H9 (cell line): ENCODE measurements around the gene LINC00305. TPM values are rescaled to one million over a fixed set of nuclear protein-coding genes. Genes with fewer than 3 reads are reported as not detected.
A peak's percentile ranks its signal among the peaks of the same experiment; 100 is the strongest.

Experiments used
- DNase-seq: peaks from one replicate; pipeline ENCODE4 v3.0.0-alpha.2; 2017
- H2AFZ ChIP-seq: one replicate; pipeline ENCODE4 v1.6.1; 2013; ENCODE audit warnings: mild to moderate bottlenecking, low read length, control low read depth, moderate library complexity
- H2AK5ac ChIP-seq: 2 replicates; pipeline ENCODE4 v1.6.1; 2013; ENCODE audit warnings: low read length, control low read depth, mixed read lengths; ENCODE audit not compliant: insufficient read length
- H2BK120ac ChIP-seq: one replicate; pipeline ENCODE4 v1.6.1; 2013; ENCODE audit warnings: low read depth, mild to moderate bottlenecking, low read length, control low read depth, inconsistent platforms; ENCODE audit not compliant: poor library complexity, severe bottlenecking
- H2BK12ac ChIP-seq: 2 replicates; pipeline ENCODE4 v1.6.1; 2013; ENCODE audit warnings: low read length, control low read depth, mixed read lengths, low read depth; ENCODE audit not compliant: insufficient read length
- H2BK15ac ChIP-seq: 2 replicates; pipeline ENCODE4 v1.6.1; 2013; ENCODE audit warnings: low read depth, low read length, control low read depth
- H2BK20ac ChIP-seq: one replicate; pipeline ENCODE4 v1.6.1; 2013; ENCODE audit warnings: low read depth, mild to moderate bottlenecking, low read length, control low read depth, inconsistent platforms; ENCODE audit not compliant: poor library complexity, severe bottlenecking
- H2BK5ac ChIP-seq: 2 replicates; pipeline ENCODE4 v1.6.1; 2013; ENCODE audit warnings: low read length, control low read depth, mixed read lengths; ENCODE audit not compliant: insufficient read length
- H3K14ac ChIP-seq: 2 replicates; pipeline ENCODE4 v1.6.1; 2013; ENCODE audit warnings: low read length, control low read depth; ENCODE audit not compliant: insufficient read depth
- H3K18ac ChIP-seq: 2 replicates; pipeline ENCODE4 v1.6.1; 2013; ENCODE audit warnings: low read depth, mild to moderate bottlenecking, mixed read lengths, low read length, control low read depth; ENCODE audit not compliant: insufficient read length
- H3K23ac ChIP-seq: 2 replicates; pipeline ENCODE4 v1.6.1; 2013; ENCODE audit warnings: low read length, control low read depth, mixed read lengths, low read depth; ENCODE audit not compliant: insufficient read length
- H3K23me2 ChIP-seq: 2 replicates; pipeline ENCODE4 v1.6.1; 2013; ENCODE audit warnings: low read depth, mild to moderate bottlenecking, mixed read lengths, low read length, control low read depth; ENCODE audit not compliant: insufficient read length, poor library complexity, severe bottlenecking
- H3K27ac ChIP-seq: 2 replicates; pipeline ENCODE4 v1.5.1; 2013; ENCODE audit warnings: low read length, control low read depth, mixed read lengths, low read depth; ENCODE audit not compliant: insufficient read length
- H3K27me3 ChIP-seq: 2 replicates; pipeline ENCODE4 v1.6.1; 2013; ENCODE audit warnings: low read length, control low read depth, inconsistent platforms; ENCODE audit not compliant: insufficient read depth
- H3K4ac ChIP-seq: 2 replicates; pipeline ENCODE4 v1.6.1; 2013; ENCODE audit warnings: low read depth, mild to moderate bottlenecking, control low read depth, inconsistent platforms, low read length, moderate library complexity
- H3K4me1 ChIP-seq: 2 replicates; pipeline ENCODE4 v1.6.1; 2013; ENCODE audit warnings: low read length, control low read depth, inconsistent platforms; ENCODE audit not compliant: insufficient read depth
- H3K4me2 ChIP-seq: 2 replicates; pipeline ENCODE4 v1.6.1; 2013; ENCODE audit warnings: low read length, control low read depth, mixed read lengths; ENCODE audit not compliant: insufficient read length, insufficient read depth
- H3K56ac ChIP-seq: 2 replicates; pipeline ENCODE4 v1.6.1; 2013; ENCODE audit warnings: low read depth, mild to moderate bottlenecking, mixed read lengths, low read length, control low read depth; ENCODE audit not compliant: insufficient read length
- H3K79me1 ChIP-seq: 2 replicates; pipeline ENCODE4 v1.6.1; 2013; ENCODE audit warnings: low read depth, mild to moderate bottlenecking, moderate library complexity, low read length, control low read depth, inconsistent platforms; ENCODE audit not compliant: insufficient read depth, poor library complexity, severe bottlenecking
- H3K79me2 ChIP-seq: 2 replicates; pipeline ENCODE4 v1.6.1; 2013; ENCODE audit warnings: low read length, control low read depth, inconsistent platforms; ENCODE audit not compliant: insufficient read depth
- H3K9ac ChIP-seq: 2 replicates; pipeline ENCODE4 v1.6.1; 2013; ENCODE audit warnings: low read length, control low read depth, mixed read lengths; ENCODE audit not compliant: insufficient read length; ENCODE audit errors: extremely low read depth
- H3K9me3 ChIP-seq: one replicate; pipeline ENCODE4 v1.6.1; 2013; ENCODE audit warnings: low read depth, low read length, inconsistent platforms; ENCODE audit not compliant: control insufficient read depth
- H3T11ph ChIP-seq: one replicate; pipeline ENCODE4 v1.6.1; 2013; ENCODE audit warnings: mild to moderate bottlenecking, low read length, control low read depth, inconsistent platforms
- H4K20me1 ChIP-seq: one replicate; pipeline ENCODE4 v1.6.1; 2013; ENCODE audit not compliant: control insufficient read depth, insufficient read length, insufficient read depth
- H4K5ac ChIP-seq: 2 replicates; pipeline ENCODE4 v1.6.1; 2013; ENCODE audit warnings: low read depth, mild to moderate bottlenecking, mixed read lengths, low read length, control low read depth; ENCODE audit not compliant: insufficient read length
- H4K8ac ChIP-seq: replicated peaks from 2 replicates; pipeline ENCODE4 v1.6.1; 2013; ENCODE audit warnings: low read length, control low read depth, mixed read lengths, low read depth; ENCODE audit not compliant: insufficient read length
- H4K91ac ChIP-seq: 2 replicates; pipeline ENCODE4 v1.6.1; 2013; ENCODE audit warnings: low read depth, mild to moderate bottlenecking, moderate library complexity, mixed read lengths, low read length, control low read depth; ENCODE audit not compliant: insufficient read length
- H3K27ac Mint-ChIP-seq, 3 experiments: 2 replicates in 2 of 3; 3 replicates in 1 of 3; pipeline ENCODE4 v1.8.0; 2020 to 2021; ENCODE audit warnings: mixed read lengths in 3 of 3, mild to moderate bottlenecking in 1 of 3, moderate library complexity in 1 of 3
- H3K27me3 Mint-ChIP-seq: 2 replicates; pipeline ENCODE4 v1.8.0; 2021; ENCODE audit warnings: low read depth, mild to moderate bottlenecking, moderate library complexity, mixed read lengths
- H3K36me3 Mint-ChIP-seq, 3 experiments: 2 replicates in 2 of 3; 3 replicates in 1 of 3; pipeline ENCODE4 v1.8.0; 2020 to 2021; ENCODE audit warnings: low read depth in 3 of 3, mixed read lengths in 3 of 3; ENCODE audit not compliant: insufficient read depth in 1 of 3
- H3K4me1 Mint-ChIP-seq, 2 experiments: 2 replicates each; pipeline ENCODE4 v1.8.0; 2020; ENCODE audit warnings: mixed read lengths in 2 of 2
- H3K4me3 Mint-ChIP-seq, 2 experiments: 2 replicates in 1 of 2; 3 replicates in 1 of 2; pipeline ENCODE4 v1.8.0; 2020 to 2021; ENCODE audit warnings: mild to moderate bottlenecking in 2 of 2, mixed read lengths in 2 of 2, moderate library complexity in 1 of 2
- H3K9me3 Mint-ChIP-seq, 2 experiments: 2 replicates in 1 of 2; 3 replicates in 1 of 2; pipeline ENCODE4 v1.8.0; 2020; ENCODE audit warnings: mild to moderate bottlenecking in 2 of 2, mixed read lengths in 2 of 2, moderate library complexity in 1 of 2
- CTCF ChIP-seq: fragments of 200-600 bp; sonication (generic); conservative IDR thresholded peaks from 3 replicates; pipeline ENCODE4 v1.8.0; 2021; ENCODE audit warnings: antibody characterized with exemption, mild to moderate bottlenecking
- WGBS: extraction: QIAGEN DNeasy Blood & Tissue Kit; methylation state at CpG from one replicate; pipeline ENCODE4 v1.1.7; 2013; ENCODE audit warnings: missing lambda C conversion rate, low lambda C conversion rate, mixed read lengths; ENCODE audit not compliant: insufficient read length; ENCODE audit errors: extremely low coverage; 5-methylcytosine and 5-hydroxymethylcytosine counted together
- total RNA-seq: library from RNA; stranded (reverse); gene quantifications from 2 replicates; pipeline ENCODE4 v1.2.1, GENCODE V29; 2021

The LINC00305 gene
- total RNA-seq, 1 experiment from 2014 or later: not detected

DNA sequence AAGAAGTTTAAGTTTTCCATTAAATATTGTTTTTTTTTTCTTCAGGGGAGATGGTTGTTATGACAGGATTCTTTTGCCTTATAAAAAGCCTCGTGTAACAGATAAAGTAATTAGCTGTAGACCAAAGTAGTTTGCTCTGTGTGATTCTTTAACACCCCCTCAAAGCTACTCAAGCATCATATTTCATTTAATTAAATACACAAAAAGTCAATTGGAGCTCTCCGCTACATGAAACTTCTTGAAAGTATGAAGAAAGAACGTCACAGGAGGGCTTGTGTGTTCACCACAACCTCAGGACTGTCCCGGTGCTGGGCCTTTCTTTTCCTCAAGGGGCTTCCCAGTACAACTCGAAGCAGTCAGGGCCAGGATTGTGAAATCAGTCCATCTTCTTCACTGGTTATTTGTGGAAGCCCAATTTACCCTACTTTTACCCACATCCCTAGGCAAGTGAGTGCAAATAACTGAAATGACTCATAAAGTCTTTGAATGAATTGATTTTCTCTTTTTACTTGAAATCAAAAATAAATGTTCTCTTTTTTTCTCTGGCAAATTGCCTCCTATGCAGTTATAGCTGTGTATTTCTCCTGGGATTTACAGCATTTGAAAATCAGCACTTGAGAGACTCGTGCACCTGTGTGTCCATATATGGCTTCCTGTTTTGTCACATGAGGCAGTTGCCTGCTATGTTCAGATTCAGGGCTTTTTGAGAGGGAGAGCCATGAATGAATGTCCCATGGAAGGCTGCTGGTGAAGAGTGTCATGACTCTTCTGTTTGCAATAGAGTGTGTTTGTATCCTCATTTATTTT lies 48.6 kb downstream of the LINC00305 start:
- H3K9me3 Mint-ChIP-seq: no peaks in the 10 kb centered on the region
- H3K4me3 Mint-ChIP-seq: no peak overlapping the region
- Histone ChIP-seq H3K27ac (no peak overlapping the region), H2BK5ac (no peak overlapping the region), H3K4ac (no peak overlapping the region), H3K79me2 (no peaks in the 10 kb centered on the region), H3K23me2 (no peaks in the 10 kb centered on the region), H3K4me1 (no peaks in the 10 kb centered on the region), H4K20me1 (no peaks in the 10 kb centered on the region), H3K23ac (no peak overlapping the region), H3K79me1 (no peaks in the 10 kb centered on the region), H2BK120ac (no peak overlapping the region), H2AK5ac (no peak overlapping the region), H3K14ac (no peak overlapping the region), H4K91ac (no peak overlapping the region), H3K27me3 (no peaks in the 10 kb centered on the region), H3K56ac (no peak overlapping the region), H2BK15ac (no peak overlapping the region), H2AFZ (no peak overlapping the region), H3K18ac (no peak overlapping the region), H3K9ac (no peak overlapping the region), H3K9me3 (no peaks in the 10 kb centered on the region), H4K8ac (no peak overlapping the region), H2BK12ac (no peak overlapping the region), H3T11ph (no peak overlapping the region), H2BK20ac (no peak overlapping the region), H3K4me2 (no peak overlapping the region), H4K5ac (no peak overlapping the region)
- no CpG with 5 or more reads among the region's 6 CpGs for WGBS
- H3K27me3 Mint-ChIP-seq: no peaks in the 10 kb centered on the region
- DNase-seq: no peak
- no peak for TF ChIP-seq CTCF
- 0 out of 7 replicates have a peak overlapping the region, but pooled peaks of 1 of the 3 experiments have one; percentile 61 for H3K27ac Mint-ChIP-seq
- peaks cover 0 to 1% (median 0%) of the 10 kb centered on the region in 3 experiments; a peak in 1 of 7 replicates for H3K36me3 Mint-ChIP-seq
- peaks cover 4 to 12% of the 10 kb centered on the region in 2 experiments for H3K4me1 Mint-ChIP-seq
